GM18951 (cell line): ENCODE results near the gene MCTP2.

ENCODE experiments used
- POLR2A ChIP-seq: IDR thresholded peaks from 4 replicates; pipeline ENCODE4 v1.6.1; 2011; ENCODE audit warnings: mild to moderate bottlenecking; ENCODE audit not compliant: insufficient read length, insufficient read depth; ENCODE audit errors: extremely low read depth
- in situ Hi-C: fragments of 300-500 bp; cut with MboI; formaldehyde crosslinking; loops from one replicate; pipeline ENCODE4 v1.12.0; 2022; ENCODE audit warnings: low sequenced_read_pairs, mixed read lengths, inconsistent platforms; ENCODE audit not compliant: unreplicated experiment

Gene MCTP2

DNA sequence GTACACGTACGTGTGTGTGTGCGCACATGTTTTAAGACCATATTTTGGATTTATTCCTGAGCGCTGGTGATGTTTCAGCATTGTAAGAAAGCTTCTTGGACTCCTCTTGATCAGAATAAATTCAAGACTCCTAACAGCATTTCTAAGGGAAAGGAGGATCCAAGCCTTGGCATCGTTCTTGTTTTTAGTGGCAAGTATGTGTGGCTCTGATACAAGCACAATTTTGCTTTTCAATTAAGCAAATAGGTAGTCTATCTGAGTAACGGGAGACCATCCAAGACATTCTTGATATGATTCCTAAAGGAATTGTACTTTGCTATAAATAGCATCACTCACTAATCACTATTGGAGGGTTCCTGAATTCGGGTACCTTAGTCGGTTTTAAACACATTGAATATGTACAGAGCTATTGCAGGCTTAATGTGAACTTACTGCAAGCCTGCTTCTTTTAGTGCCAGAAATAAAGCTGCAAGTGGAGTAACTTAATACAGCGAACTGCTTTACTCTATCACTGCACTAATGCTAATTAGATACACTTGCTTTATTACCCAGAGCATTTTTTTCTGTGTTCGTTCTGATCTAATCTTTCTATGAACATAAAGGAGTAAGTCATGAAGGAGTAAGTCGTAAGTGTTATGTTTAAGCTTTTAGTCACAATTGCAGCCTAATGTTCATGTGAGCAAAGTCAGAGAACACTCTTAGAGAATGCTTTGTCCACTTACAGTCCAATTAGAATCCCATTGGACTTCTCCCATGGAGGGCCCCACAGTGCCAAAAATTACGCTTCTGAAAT, 186.3 kb downstream of the MCTP2 start:
- in situ Hi-C loops = no loop called here
- TF ChIP-seq POLR2A = no peak

DNA sequence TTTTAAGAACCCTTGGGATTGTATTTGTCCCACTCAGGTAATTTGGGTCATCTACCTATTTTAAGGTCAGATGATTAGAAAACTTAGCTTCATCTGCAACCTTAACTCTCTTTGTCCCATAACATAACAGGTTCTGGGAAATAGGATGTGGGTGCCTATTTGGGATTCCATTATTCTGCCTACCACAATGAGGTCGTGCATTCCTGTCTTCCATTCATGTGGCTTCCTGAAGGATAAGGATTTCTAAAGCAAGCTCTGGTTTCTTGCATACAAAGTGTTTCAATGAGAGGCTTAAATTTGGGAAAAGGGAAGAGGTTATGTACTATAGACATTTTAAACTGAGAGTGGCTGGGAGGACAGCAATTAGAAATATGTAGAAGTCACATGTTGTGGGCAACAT, 190.3 kb downstream of the MCTP2 start:
- in situ Hi-C loops = no loop called here
- TF ChIP-seq POLR2A = no peak

DNA sequence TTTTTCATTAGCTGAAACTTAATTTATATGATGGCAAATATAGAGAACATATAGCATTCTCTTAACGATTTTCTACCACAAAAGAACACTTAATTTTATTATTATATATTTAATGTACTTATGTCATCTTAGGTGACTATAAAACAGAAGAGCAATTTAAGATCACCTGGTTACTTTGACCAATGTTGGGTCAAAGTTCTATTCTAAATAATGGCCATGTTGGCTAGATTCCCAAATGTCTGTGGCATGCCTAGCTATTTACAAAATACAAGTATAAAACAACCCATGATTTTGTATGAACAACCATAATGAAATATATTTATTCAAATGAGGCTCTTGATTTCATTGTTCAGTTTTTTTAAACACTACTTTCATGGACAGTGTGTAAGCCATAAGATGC, 200.9 kb downstream of the MCTP2 start:
- TF ChIP-seq POLR2A = no peak
- in situ Hi-C loops = no loop called here

DNA sequence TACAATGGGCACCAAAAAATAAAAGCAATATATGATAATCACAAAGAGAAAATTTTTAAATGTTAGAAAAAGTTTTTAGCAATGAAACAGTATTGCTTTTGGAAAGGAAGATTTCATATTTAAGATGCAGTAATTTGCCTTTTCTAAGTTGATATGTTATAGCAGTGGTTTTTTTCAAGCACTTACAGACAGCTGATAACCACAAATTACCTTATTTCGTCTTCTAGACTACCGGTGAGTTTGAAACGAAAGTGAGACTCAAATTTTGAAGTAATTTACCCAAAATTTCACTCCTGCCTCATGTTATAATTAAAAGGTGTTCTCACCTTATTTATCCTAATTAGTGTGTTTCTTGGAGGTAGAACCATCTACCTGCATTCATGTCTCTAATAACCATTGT, 207.8 kb downstream of the MCTP2 start:
- in situ Hi-C loops = no loop called here
- no peak for TF ChIP-seq POLR2A

DNA sequence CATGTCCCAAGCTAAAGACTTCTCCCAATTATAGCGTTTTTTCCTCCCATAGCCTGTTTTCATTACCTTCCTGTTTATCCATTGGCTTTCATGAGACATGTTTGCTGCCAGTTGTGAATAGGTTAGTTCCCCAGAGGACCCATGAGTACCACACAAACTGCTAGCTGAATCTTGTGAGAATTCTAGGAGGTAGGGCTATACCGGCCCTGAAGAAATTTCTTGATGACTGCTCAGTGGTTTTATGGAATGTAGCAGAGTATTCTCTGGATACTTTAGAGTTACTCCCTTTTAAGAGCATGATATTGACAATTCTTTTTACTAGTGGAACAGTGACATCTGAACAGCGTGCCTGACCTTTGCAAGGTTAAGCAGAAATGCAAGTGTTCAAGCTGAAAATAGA, 210.4 kb downstream of the MCTP2 start:
- no peak for TF ChIP-seq POLR2A
- in situ Hi-C loops = no loop called here

DNA sequence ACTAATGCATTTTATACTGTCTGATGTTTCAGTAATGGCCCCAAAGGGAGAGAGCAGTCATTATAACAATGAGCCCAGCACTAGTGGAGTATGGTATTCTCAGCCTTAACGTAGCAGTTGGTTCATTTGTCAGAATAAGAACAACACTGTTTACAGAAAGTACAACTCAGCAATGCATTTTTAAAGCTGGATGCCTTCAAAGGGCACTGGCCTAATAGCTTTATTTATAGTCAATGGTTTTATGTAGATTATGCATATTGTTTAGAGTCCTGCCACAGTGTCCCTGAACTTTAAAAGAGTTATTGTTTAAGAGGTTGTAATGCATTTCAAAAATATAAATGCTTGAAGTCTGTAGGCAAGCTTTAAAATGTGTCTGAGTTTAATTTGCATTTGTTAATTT, 211.1 kb downstream of the MCTP2 start:
- TF ChIP-seq POLR2A = no peak

DNA sequence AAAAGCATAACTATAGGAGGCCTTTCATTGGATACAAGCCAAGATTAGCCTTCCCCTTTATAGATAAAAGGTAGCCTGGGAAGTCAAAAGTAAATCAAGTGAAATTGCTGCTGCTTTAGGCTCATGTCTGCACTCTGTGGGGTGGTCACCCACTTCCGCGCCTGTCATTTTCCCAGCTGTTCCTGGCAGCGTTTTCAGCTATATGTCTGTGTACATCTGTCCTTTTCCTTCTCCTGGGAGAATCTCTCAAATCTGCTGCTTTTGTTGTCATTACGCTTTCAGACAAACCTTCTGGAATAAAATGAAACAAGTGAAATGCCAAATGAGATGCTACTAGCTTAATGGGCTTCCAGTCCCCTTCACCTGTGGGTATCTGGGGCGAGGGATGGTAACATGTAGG, 211.8 kb downstream of the MCTP2 start:
- TF ChIP-seq POLR2A = no peak
- in situ Hi-C loops = no loop called here

More for the DNA sequence above, 211.1 kb downstream of the MCTP2 start:
- in situ Hi-C loops = no loop called here

DNA sequence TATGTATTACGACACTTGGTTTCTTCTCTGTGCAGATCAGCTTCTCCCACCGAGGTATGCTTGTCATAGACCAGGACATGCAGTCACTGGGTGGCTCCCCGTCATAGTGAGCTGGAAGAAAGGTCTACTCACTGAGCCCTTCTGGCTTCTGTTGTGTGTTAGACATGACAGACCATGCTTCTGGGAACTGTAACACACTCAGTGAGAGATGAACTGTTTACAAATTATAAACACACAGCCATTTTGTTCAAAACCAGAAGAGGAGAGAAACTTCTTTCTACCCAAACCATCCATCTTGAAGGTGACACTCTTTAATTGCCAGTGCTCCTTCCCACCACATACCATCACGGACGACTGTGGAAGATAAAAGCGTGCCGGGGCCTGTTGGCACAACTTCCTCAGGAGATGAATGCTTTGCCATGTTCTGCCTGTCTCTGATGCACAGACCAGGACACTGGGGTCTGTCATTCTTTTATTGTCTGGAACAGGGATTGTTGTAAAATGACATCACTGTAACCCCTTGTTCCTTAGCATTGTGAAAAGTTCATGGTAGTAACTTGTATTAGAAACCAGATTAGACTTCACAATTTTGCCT, 214.3 kb downstream of the MCTP2 start:
- in situ Hi-C loops = no loop called here
- no peak for TF ChIP-seq POLR2A

DNA sequence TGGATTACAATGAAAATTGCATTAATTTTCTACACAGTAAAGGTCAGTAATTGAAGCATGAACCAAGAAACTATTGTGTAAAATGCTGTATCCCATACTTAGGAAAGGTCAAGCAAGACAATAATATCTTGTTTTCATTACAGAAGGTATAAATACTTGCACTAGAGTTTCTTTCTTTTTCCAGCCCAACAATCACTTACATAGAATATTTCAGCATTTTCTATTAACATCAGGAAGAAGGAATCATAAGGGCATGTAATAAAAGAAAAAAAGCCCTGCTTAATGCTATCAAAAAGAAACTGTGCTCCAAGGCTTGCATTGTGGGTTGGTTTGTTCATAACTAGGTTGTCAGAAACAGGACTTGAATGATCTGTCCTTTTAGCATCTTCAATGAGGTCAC, 215.1 kb downstream of the MCTP2 start:
- in situ Hi-C loops = no loop called here
- no peak for TF ChIP-seq POLR2A

DNA sequence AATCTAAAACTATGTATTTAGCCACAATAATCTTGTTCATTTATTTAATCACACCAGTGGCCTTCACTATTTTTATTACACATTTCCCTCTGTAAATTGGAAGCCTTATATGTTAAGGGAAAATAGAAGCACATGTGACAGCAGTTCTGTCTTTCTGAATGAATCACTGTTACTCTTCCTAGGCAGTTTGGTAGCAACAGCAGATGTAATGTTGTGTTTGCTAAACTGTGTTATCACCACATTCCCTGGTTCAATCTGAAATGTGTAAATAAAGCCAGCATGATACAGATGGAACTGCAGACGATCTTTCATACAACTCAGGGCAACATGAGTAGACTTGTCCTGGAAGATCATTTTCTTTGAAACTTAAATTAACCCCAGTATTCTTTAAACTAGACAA, 220.1 kb downstream of the MCTP2 start:
- in situ Hi-C loops = no loop called here
- TF ChIP-seq POLR2A = no peak

DNA sequence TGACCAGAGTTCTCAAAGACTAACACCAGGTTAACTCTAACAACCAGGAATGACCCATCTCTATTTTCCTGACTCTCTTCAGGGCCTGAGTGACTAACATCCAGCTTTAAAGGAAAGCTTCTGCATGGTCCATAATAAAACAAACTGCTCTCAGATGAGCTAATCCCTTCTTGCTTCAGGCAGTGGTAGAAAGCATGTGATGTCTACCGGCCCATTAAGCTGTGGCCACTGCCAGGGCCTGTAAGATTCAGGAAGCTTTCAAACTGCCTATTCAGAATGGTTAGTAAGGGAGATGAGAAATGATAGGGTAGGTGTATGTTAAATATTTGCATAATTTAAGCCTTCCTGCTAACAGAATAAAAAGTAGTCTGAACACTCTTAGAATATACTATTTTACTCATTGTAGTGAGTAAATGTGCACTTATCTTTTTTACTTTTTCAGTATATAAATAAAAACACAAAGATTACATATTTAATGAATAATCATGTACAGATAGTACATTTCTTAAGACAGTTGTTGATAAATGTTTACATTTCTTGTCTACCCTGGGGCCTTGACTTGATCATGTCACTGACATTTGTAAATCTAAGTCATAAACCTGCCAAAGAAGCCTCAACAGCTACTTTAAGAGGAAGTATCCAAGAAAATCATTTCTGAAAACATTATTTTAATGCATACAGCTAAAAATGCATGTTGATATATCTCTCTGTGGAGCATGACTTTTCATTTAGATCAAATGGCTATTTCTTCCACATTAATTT, 222.0 kb downstream of the MCTP2 start:
- in situ Hi-C loops = no loop called here
- TF ChIP-seq POLR2A = no peak

DNA sequence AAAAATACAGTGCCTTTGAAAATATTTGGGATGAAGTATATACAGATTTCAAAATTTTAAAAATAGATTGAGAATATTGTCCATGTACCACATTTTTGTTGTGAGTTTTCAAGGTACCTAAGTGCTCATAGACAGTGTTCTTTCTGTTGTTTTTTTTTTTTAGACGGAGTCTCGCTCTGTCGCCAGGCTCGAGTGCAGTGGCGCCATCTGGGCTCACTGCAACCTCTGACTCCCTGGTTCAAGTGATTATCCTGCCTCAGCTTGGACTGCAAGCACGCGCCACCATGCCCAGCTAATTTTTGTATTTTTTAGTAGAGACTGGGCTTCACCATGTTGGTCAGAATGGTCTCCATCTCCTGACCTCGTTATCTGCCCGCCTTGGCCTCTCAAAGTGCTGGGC, 223.9 kb downstream of the MCTP2 start:
- in situ Hi-C loops = no loop called here

DNA sequence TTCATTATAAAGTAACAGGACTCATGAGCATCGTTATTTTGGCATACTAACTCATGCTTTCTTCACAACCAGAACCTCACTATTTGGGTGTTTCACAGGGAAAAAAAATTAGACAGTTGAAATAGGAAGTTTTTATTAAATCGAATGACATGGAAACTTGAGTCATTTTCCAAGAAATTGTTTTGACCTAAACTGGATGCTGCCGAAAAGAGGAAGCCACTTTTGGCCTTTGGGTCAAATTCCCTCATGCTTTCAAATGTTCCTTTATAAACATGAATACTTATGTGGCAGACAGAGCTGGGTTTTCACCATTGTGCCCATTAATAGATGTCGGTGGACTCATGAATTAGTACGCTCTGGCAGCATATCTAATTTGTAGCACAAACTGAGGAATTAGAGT, 224.9 kb downstream of the MCTP2 start:
- in situ Hi-C loops = no loop called here
- no peak for TF ChIP-seq POLR2A

More for the DNA sequence above, 223.9 kb downstream of the MCTP2 start:
- TF ChIP-seq POLR2A = no peak

DNA sequence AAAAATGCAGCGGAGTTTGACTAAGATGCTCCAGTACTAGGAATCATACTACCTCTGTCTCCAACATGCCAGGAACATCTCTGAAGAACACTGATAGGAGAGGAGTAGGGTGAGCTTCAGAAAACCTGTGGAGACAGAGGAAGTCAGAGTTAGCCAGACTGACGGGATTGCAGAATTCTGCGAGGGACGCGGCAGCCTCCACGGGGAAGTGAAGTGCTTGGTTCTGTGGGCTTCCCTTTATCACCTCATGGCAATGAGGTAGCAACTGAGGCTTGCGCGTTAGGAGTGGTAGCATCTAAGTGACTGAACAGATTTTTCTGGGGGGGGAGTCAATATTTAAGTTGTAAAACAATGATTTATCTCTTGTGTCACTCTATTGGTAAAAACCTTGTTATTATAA, 226.3 kb downstream of the MCTP2 start:
- in situ Hi-C loops = no loop called here
- no peak for TF ChIP-seq POLR2A
